CD4-positive, CD25-positive, alpha-beta regulatory T cell (primary cell): ENCODE results near the gene VSIG4. TPM values are rescaled to one million over a fixed set of nuclear protein-coding genes. Genes with fewer than 3 reads are reported as not detected.

ENCODE experiments used
- ATAC-seq, 2 donors: fragments of 150-1000 bp; cut with Tn5 transposase; one replicate each; pipeline ENCODE4 v1.10.0; 2021; ENCODE audit warnings: low read depth in 2 of 2, moderate number of reproducible peaks in 2 of 2, moderate library complexity in 1 of 2
- DNase-seq, 3 donors: peaks; one replicate each; pipeline versions ENCODE4 v3.0.0 to v3.0.0-alpha.2; 2012 to 2022; ENCODE audit warnings: mixed read lengths in 1 of 3
- H3K27ac ChIP-seq: one replicate; pipeline ENCODE4 v1.7.0; 2013; ENCODE audit warnings: mild to moderate bottlenecking, low read length; ENCODE audit not compliant: insufficient read depth, poor library complexity, severe bottlenecking
- H3K27me3 ChIP-seq: one replicate; pipeline ENCODE4 v1.7.0; 2013; ENCODE audit warnings: low read length; ENCODE audit not compliant: control insufficient read depth, insufficient read depth
- H3K36me3 ChIP-seq: one replicate; pipeline ENCODE4 v1.7.0; 2013; ENCODE audit warnings: mild to moderate bottlenecking, low read length, moderate library complexity; ENCODE audit not compliant: control insufficient read depth, insufficient read depth
- H3K4me1 ChIP-seq: 2 replicates; pipeline ENCODE4 v1.7.0; 2013; ENCODE audit warnings: mild to moderate bottlenecking, low read length; ENCODE audit not compliant: insufficient read depth, control insufficient read depth, poor library complexity, severe bottlenecking
- H3K4me3 ChIP-seq: one replicate; pipeline ENCODE4 v1.7.0; 2013; ENCODE audit warnings: low read depth, mild to moderate bottlenecking, low read length, moderate library complexity
- H3K9me3 ChIP-seq, 2 experiments: 1 replicate in 1 of 2; 2 replicates in 1 of 2; pipeline ENCODE4 v1.7.0; 2013; ENCODE audit warnings: low read length in 2 of 2, mild to moderate bottlenecking in 1 of 2, moderate library complexity in 1 of 2; ENCODE audit not compliant: control insufficient read depth in 2 of 2
- H3K27ac Mint-ChIP-seq, 3 donors: one replicate each; pipeline ENCODE4 v1.8.0; 2020 to 2022; ENCODE audit warnings: mild to moderate bottlenecking in 3 of 3, mixed read lengths in 3 of 3, moderate library complexity in 2 of 3
- H3K27me3 Mint-ChIP-seq: one replicate; pipeline ENCODE4 v1.8.0; 2022; ENCODE audit warnings: mild to moderate bottlenecking, mixed read lengths
- H3K36me3 Mint-ChIP-seq: one replicate; pipeline ENCODE4 v1.8.0; 2020; ENCODE audit warnings: mixed read lengths
- H3K4me1 Mint-ChIP-seq, 4 donors: one replicate each; pipeline ENCODE4 v1.8.0; 2020 to 2022; ENCODE audit warnings: mixed read lengths in 4 of 4, mild to moderate bottlenecking in 1 of 4
- H3K4me3 Mint-ChIP-seq, 4 donors: one replicate each; pipeline ENCODE4 v1.8.0; 2020 to 2022; ENCODE audit warnings: mild to moderate bottlenecking in 4 of 4, mixed read lengths in 4 of 4, moderate library complexity in 3 of 4
- H3K9me3 Mint-ChIP-seq, 7 donors: one replicate each; pipeline ENCODE4 v1.8.0; 2020 to 2022; ENCODE audit warnings: mixed read lengths in 7 of 7, mild to moderate bottlenecking in 3 of 7, moderate library complexity in 2 of 7
- polyA plus RNA-seq, 4 donors: library from polyadenylated mRNA; unstranded; fragments of 300-500 nt; fragmentation: Illumina TruSeq; gene quantifications; one replicate each; pipeline ENCODE4 v1.2.3, GENCODE V29; 2021
- total RNA-seq: library from RNA; stranded (reverse); gene quantifications from one replicate; pipeline ENCODE4 v1.2.3, GENCODE V29; 2022

The VSIG4 gene
- total and polyA plus RNA-seq, 5 donors from 2014 or later = not detected

DNA sequence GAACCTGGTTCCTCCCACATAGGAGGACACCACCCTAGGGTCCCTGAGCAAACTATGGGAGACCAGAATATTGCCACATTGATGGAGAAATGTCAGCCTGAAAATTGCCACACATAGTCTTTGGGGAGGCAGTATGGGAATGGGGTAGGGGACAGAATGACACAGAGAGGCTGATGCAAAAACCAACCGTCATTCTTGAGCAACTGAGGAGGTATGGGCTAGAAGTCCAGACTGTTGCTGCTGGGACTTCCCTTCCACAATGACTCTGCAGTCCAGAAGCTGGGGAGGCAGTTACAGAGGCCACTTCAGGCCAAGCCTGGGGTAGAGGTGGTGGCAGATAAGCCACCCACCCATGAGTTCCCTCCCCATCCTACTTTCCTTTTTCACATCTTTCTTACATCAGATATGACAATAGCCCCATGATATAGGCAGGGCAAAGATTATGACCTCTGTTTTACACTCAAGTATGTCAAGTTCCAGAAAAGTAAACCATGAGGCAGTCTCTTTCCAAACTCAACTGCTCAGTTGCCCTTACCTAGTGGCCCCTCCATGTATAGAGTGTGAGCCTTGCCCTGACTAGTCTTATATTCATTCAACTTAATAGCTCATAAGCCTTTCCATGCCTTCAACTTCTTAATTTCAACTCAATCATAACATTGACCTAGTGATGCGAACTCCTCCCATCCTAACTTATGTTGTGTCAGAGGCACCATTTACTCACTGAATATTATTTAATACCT lies 41.7 kb downstream of the VSIG4 start:
- no peak overlapping the region for H3K4me3 Mint-ChIP-seq
- H3K27ac Mint-ChIP-seq = no peak overlapping the region
- H3K27me3 Mint-ChIP-seq = no peaks in the 10 kb centered on the region
- DNase-seq (no peak), ATAC-seq (no peak)
- Histone ChIP-seq H3K27me3 (no peaks in the 10 kb centered on the region), H3K4me1 (no peaks in the 10 kb centered on the region), H3K27ac (no peak overlapping the region), H3K36me3 (no peaks in the 10 kb centered on the region), H3K4me3 (no peak overlapping the region), H3K9me3 (no peaks in the 10 kb centered on the region)
- H3K4me1 Mint-ChIP-seq = peaks cover 0 to 25% (median 3%) of the 10 kb centered on the region in 4 donors
- no peaks in the 10 kb centered on the region for H3K36me3 Mint-ChIP-seq
- no peaks in the 10 kb centered on the region for H3K9me3 Mint-ChIP-seq

DNA sequence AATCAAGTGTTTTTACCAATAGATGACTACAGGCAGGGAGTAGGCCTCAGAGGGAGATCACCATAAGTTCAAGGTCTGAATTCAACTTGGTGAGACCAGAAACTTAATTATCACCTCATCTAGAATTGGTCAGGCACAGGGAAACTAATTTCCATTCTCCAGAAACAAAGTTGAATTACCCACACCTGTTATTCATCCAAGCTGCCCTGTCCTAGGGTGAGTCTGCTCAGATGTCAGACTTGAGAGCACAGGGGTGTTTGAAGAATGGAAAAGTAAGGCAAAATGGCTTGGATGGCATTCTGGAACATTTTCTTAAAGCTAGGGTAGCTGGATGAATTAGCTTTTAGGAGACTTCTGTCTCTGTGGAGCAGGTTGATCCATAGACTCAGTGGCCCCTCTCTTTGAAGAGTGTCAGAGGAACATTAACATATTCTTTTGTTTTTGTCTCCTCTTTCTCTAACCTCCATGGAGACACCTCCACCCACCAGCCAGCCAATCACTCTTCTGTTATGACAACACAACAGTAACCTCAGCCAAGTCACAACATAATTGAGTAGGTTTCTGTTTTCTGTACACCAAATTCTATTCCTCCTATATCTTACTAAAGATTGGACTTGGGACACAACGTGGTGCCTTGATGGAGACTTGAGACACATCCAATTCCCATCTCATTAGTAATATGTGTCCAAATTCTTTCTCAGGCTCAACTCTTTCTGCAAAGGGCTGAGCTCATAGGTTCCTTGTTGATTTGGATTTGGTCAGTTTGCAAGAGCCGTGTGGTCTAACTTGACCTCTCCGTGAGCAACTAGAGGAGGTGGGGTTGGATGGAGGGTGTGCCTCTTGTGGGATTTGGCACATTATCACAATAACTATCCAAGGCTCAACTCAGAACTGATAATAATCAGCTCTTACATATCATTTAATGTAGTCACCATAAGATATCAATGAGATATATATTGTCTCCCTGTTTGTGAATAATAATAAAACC lies 45.1 kb downstream of the VSIG4 start:
- DNase-seq (no peak), ATAC-seq (no peak)
- Mint-ChIP-seq H3K4me3 (no peak overlapping the region), H3K27me3 (peaks cover 4% of the 10 kb centered on the region), H3K27ac (no peak overlapping the region), H3K9me3 (no peaks in the 10 kb centered on the region), H3K36me3 (no peaks in the 10 kb centered on the region), H3K4me1 (peaks cover 0 to 3% (median 0%) of the 10 kb centered on the region in 4 donors)
- no peaks in the 10 kb centered on the region for H3K9me3 ChIP-seq
- no peak overlapping the region for H3K4me3 ChIP-seq
- H3K36me3 ChIP-seq = no peaks in the 10 kb centered on the region
- no peaks in the 10 kb centered on the region for H3K27me3 ChIP-seq
- no peaks in the 10 kb centered on the region for H3K4me1 ChIP-seq
- H3K27ac ChIP-seq = no peak overlapping the region

DNA sequence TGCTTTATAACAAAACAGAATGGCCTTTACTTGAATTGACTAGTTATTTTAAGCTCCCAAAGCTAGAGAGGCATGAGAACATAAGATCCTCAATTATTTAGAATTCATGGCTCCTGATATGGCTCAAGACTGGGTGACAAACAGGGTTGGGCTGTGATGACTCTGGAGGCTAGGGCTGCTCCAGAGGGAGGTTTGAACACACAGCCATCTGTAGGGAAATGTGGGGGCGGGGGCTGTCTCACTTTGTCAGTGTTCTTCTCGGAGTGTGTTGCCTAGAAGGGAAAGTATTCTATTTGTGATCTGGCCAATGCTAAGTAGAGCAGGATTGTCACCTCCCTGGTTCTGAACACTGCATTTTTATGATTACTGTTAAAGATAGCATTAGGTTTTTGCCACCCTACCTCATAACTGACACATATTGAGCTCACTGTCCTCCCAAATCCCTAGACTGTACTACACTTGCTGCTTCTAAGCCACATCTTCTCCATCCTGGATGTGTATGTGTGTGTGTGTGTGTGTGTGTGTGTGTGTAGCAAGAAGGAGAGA lies 45.9 kb downstream of the VSIG4 start:
- Mint-ChIP-seq H3K27ac (no peak overlapping the region), H3K9me3 (peaks cover 0 to 1% (median 0%) of the 10 kb centered on the region in 7 donors), H3K27me3 (peaks cover 4% of the 10 kb centered on the region), H3K4me1 (peaks cover 0 to 3% (median 0%) of the 10 kb centered on the region in 4 donors), H3K36me3 (no peaks in the 10 kb centered on the region), H3K4me3 (no peak overlapping the region)
- DNase-seq (no peak), ATAC-seq (no peak)
- H3K4me1 ChIP-seq = no peaks in the 10 kb centered on the region
- no peaks in the 10 kb centered on the region for H3K36me3 ChIP-seq
- H3K4me3 ChIP-seq = no peak overlapping the region
- H3K27ac ChIP-seq = no peak overlapping the region
- H3K27me3 ChIP-seq = no peaks in the 10 kb centered on the region
- no peaks in the 10 kb centered on the region for H3K9me3 ChIP-seq

DNA sequence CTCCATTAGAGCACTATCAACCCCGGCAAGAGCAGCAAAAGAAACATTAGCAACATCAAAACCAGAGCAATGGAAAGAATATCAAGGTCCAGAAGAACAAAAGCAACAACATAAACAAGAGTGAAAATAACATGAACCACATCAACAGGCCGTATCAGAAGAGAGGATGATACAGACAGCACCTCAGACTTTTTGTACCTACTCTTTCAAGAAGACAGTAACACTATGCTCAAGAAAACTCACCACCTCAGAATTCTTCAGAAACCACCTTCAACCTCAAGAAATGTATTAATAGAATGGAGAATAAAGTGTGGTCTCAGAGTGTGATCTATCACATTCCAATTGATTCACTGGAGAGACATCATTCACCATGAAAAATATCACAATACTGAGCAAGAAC lies 46.5 kb downstream of the VSIG4 start:
- H3K4me1 Mint-ChIP-seq = peaks cover 0 to 3% (median 0%) of the 10 kb centered on the region in 4 donors
- no peaks in the 10 kb centered on the region for H3K27me3 ChIP-seq
- H3K27ac Mint-ChIP-seq = no peak overlapping the region
- H3K36me3 Mint-ChIP-seq = no peaks in the 10 kb centered on the region
- no peaks in the 10 kb centered on the region for H3K36me3 ChIP-seq
- no peaks in the 10 kb centered on the region for H3K9me3 ChIP-seq
- peaks cover 4% of the 10 kb centered on the region for H3K27me3 Mint-ChIP-seq
- no peak overlapping the region for H3K4me3 ChIP-seq
- no peak overlapping the region for H3K27ac ChIP-seq
- ATAC-seq (no peak), DNase-seq (no peak)
- H3K4me3 Mint-ChIP-seq = no peak overlapping the region
- H3K9me3 Mint-ChIP-seq = peaks cover 0 to 1% (median 0%) of the 10 kb centered on the region in 7 donors
- no peaks in the 10 kb centered on the region for H3K4me1 ChIP-seq

DNA sequence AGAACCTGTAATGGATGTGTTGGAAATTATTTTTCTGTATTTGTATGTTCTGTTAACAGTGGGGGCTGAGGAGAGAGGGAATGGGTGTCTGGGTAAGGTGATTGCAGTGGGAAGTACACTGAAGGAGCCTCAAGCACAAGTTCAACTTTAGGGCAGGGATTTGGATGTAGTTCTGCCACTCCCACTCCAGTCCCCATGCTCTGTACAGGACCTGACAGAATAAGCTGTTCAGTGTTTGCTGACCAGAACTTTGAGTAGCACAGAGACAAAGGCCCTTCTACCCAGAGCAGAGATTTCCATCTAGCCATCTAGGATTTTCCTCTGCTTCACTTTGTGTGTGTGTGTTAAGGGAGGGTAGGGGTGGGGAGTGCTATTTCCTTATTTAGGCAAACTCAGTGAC lies 49.2 kb downstream of the VSIG4 start:
- H3K27ac Mint-ChIP-seq = no peak overlapping the region
- peaks cover 0 to 1% (median 0%) of the 10 kb centered on the region in 7 donors for H3K9me3 Mint-ChIP-seq
- no peak for DNase-seq
- no peaks in the 10 kb centered on the region for H3K36me3 Mint-ChIP-seq
- Histone ChIP-seq H3K36me3 (no peaks in the 10 kb centered on the region), H3K27me3 (no peaks in the 10 kb centered on the region), H3K4me3 (no peak overlapping the region), H3K27ac (no peak overlapping the region), H3K4me1 (no peaks in the 10 kb centered on the region), H3K9me3 (no peaks in the 10 kb centered on the region)
- peaks cover 4% of the 10 kb centered on the region for H3K27me3 Mint-ChIP-seq
- ATAC-seq = no peak
- H3K4me1 Mint-ChIP-seq = peaks cover 5 to 14% (median 7%) of the 10 kb centered on the region in 4 donors
- H3K4me3 Mint-ChIP-seq = no peak overlapping the region

DNA sequence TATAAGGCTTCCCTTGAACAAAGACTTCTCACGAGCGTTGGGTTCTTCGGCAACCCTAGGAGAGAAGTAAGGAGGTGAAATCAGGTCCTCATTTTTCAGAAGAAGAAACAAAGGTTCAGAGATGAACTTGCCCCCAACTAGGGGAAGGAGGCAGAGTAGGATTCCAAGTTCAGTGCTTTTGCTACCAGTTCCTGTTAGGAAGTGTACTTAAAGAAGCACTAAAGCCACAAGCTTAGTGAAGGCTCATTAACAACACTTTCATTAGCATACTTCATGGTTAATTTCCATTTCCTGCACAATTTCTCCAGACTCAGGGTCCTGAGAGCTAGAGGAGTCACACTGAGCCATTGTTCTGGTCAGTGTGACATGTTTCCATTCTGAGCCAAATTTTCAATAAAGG lies 52.1 kb downstream of the VSIG4 start:
- Mint-ChIP-seq H3K27ac (no peak overlapping the region), H3K36me3 (no peaks in the 10 kb centered on the region), H3K4me1 (peaks cover 6 to 12% (median 7%) of the 10 kb centered on the region in 4 donors), H3K27me3 (peaks cover 4% of the 10 kb centered on the region), H3K4me3 (no peak overlapping the region), H3K9me3 (peaks cover 0 to 1% (median 0%) of the 10 kb centered on the region in 7 donors)
- no peak overlapping the region for H3K27ac ChIP-seq
- DNase-seq = no peak
- ATAC-seq = no peak
- H3K4me3 ChIP-seq = no peak overlapping the region
- H3K9me3 ChIP-seq = no peaks in the 10 kb centered on the region
- H3K36me3 ChIP-seq = no peaks in the 10 kb centered on the region
- H3K27me3 ChIP-seq = no peaks in the 10 kb centered on the region
- H3K4me1 ChIP-seq = no peaks in the 10 kb centered on the region

DNA sequence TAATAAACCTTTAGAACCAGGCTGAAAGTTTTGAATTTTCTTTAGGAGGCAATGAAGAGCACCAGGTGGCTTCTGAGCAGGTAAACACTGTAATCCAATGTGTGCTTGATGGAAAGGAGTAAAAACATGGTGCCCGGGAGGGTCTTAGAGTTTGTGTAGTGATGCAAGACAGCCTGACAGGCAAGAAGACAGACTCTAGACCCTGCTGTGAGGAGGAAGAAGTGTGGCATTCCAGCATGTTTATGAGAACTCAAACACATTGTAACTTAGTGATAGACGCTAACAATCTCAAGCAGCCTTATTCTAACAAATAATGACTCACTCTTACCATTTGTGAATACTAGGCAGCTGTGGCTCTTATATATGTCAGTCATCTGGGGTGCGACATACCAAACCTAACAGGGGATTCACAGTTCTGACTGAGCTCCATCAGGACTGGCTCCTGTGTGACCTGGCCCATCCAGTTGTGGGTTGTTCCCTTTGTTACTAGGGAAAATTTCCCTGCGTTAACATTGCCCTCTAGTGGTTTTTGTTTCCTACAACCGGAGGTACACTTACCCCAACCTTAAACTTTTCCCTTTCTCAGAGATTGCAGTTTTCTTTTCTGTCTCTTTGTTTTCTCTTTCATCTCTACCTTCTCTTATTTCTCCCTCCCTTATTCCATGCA lies 53.8 kb downstream of the VSIG4 start:
- Mint-ChIP-seq H3K4me3 (no peak overlapping the region), H3K27me3 (no peaks in the 10 kb centered on the region), H3K9me3 (peaks cover 0 to 1% (median 0%) of the 10 kb centered on the region in 7 donors), H3K27ac (peak overlapping the region; percentile 2 to 73 (median 21)), H3K4me1 (peaks cover 6 to 12% (median 7%) of the 10 kb centered on the region in 4 donors), H3K36me3 (no peaks in the 10 kb centered on the region)
- DNase-seq (peak; percentile 1 to 74 (median 44)), ATAC-seq (peak; percentile 79 to 84)
- no peaks in the 10 kb centered on the region for H3K9me3 ChIP-seq
- no peaks in the 10 kb centered on the region for H3K4me1 ChIP-seq
- H3K36me3 ChIP-seq = no peaks in the 10 kb centered on the region
- no peak overlapping the region for H3K27ac ChIP-seq
- no peaks in the 10 kb centered on the region for H3K27me3 ChIP-seq
- H3K4me3 ChIP-seq = no peak overlapping the region
